Hematopoietic multipotent progenitor cell treated with erythropoietin and hydrocortisone succinate and interleukin-3 and kit ligand, for 15 days (in vitro differentiated cells): ENCODE measurements around the gene CCL26.
A peak's percentile ranks its signal among the peaks of the same experiment; 100 is the strongest.

Experiments used
- DNase-seq: peaks from one replicate; pipeline ENCODE4 v3.0.0-alpha.2; 2015; ENCODE audit warnings: low spot score

CCL26 gene

GRCh38 chr7:75772081-75773077 lies at the start of gene CCL26:
TSS of gene CCL26 (minus strand) at chr7:75772211. CDS start at chr7:75772176, 35 bp downstream.
- DNase-seq: no peak

- no peak for DNase-seq
Observed at GRCh38 chr7:75820688-75821087, 48.7 kb upstream of the CCL26 start.

GRCh38 chr7:75819711-75820110 lies 47.7 kb upstream of the CCL26 start:
- DNase-seq: no peak

- DNase-seq: no peak
Observed at GRCh38 chr7:75818472-75818871, 46.5 kb upstream of the CCL26 start.

- DNase-seq: no peak
Observed at GRCh38 chr7:75817116-75817515, 45.1 kb upstream of the CCL26 start.

GRCh38 chr7:75815418-75816064 lies 43.5 kb upstream of the CCL26 start:
- no peak for DNase-seq

- DNase-seq: no peak
Observed at GRCh38 chr7:75814407-75814947, 42.5 kb upstream of the CCL26 start.

- no peak for DNase-seq
Observed at GRCh38 chr7:75813781-75814236, 41.8 kb upstream of the CCL26 start, which contains the start of gene CCL24. TSS of gene CCL24 (minus strand) at chr7:75813806. CDS start at chr7:75813715, 91 bp downstream.

- no peak for DNase-seq
Observed at GRCh38 chr7:75813084-75813483, 41.1 kb upstream of the CCL26 start.

GRCh38 chr7:75811894-75812678 lies 40.1 kb upstream of the CCL26 start:
- DNase-seq: no peak

GRCh38 chr7:75809396-75809795 lies 37.4 kb upstream of the CCL26 start:
- no peak for DNase-seq

- DNase-seq: no peak
Observed at GRCh38 chr7:75808106-75808505, 36.1 kb upstream of the CCL26 start.

GRCh38 chr7:75807452-75807851 lies 35.4 kb upstream of the CCL26 start:
- DNase-seq: no peak

- no peak for DNase-seq
Observed at GRCh38 chr7:75806560-75807307, 34.7 kb upstream of the CCL26 start.

GRCh38 chr7:75804705-75805104 lies 32.7 kb upstream of the CCL26 start:
- no peak for DNase-seq

GRCh38 chr7:75804004-75804403 lies 32.0 kb upstream of the CCL26 start:
- DNase-seq: no peak

- DNase-seq: no peak
Observed at GRCh38 chr7:75802552-75802821, 30.5 kb upstream of the CCL26 start.

GRCh38 chr7:75798770-75799169 lies 26.8 kb upstream of the CCL26 start:
- DNase-seq: peak; percentile 5

- DNase-seq: no peak
Observed at GRCh38 chr7:75796420-75796819, 24.4 kb upstream of the CCL26 start.

- no peak for DNase-seq
Observed at GRCh38 chr7:75795831-75796285, 23.8 kb upstream of the CCL26 start.

GRCh38 chr7:75793676-75794075 lies 21.7 kb upstream of the CCL26 start:
- no peak for DNase-seq
